ENCODE data around the gene NAA38. TPM values are rescaled to one million over a fixed set of nuclear protein-coding genes. Genes with fewer than 3 reads are reported as not detected.

NAA38 gene
- total RNA-seq, 1 donor from 2014 or later: 64.9 TPM

DNA sequence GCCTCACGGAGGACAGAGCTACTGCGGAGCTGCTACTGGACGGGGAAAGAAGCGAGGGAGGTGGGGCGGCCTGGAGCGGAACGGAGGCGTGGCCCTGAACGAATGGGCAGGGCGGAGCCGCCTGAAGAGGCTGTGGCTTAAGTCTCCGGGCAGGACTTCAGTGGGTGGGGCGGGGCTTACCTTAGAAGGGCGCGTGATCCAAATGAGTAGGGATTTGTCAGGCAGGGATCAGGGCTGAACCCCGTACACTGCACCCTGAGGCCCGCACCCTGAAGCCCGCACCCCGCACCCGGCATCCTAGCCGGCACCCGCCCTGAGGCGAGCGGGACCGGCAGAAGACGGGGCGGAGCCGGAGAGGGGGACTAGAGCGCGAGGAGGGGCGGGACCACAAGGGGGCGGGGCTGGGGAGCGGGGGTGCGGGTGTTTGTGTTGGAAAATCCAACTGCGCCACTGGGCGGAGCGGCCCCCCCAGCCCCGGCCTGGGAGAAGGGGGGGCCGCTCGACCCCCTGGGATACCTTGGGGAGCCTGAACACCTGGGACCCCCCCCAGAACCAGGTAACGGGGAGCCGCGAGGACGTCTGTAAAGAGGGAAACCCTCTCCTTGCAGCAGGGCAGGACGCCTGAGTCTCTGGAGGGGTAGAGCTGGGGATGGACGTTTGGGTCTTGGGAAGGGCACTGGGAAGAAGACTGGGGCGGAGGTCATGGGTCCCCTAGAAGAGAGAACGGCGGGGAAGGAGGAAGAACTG lies 23.4 kb downstream of the NAA38 start, which contains the start of gene KDM6B:
Gene KDM6B (plus strand): TSS at position 423 of the 747 bp plus-strand sequence. CDS start 11,338 bp downstream, outside the sequence.
- H3K27ac Mint-ChIP-seq: peak within 1 kb of the TSS; percentile 100
- peaks cover 27% of the 10 kb centered on the region for H3K27me3 Mint-ChIP-seq
- peak within 1 kb of the TSS; percentile 100 for H3K4me3 Mint-ChIP-seq
- no peaks in the 10 kb centered on the region for H3K36me3 Mint-ChIP-seq
- DNase-seq (ENCODE audit: extremely low spot score, unreplicated experiment): no peak
- H3K9me3 Mint-ChIP-seq: no peaks in the 10 kb centered on the region
- no peak for TF ChIP-seq CTCF (conservative IDR thresholded peaks at IDR 0.05)
- peaks cover 25% of the 10 kb centered on the region for H3K4me1 Mint-ChIP-seq (ENCODE audit: unreplicated experiment)

GRCh38 chr17:7833011-7833794 lies 24.2 kb downstream of the NAA38 start:
- no peaks in the 10 kb centered on the region for H3K36me3 Mint-ChIP-seq
- peak overlapping the region; percentile 93 for H3K4me3 Mint-ChIP-seq
- peak overlapping the region; percentile 100 for H3K27ac Mint-ChIP-seq
- no peaks in the 10 kb centered on the region for H3K9me3 Mint-ChIP-seq
- no peak for DNase-seq (ENCODE audit: extremely low spot score, unreplicated experiment)
- peaks cover 19% of the 10 kb centered on the region for H3K4me1 Mint-ChIP-seq (ENCODE audit: unreplicated experiment)
- H3K27me3 Mint-ChIP-seq: peaks cover 27% of the 10 kb centered on the region
- no peak for TF ChIP-seq CTCF (conservative IDR thresholded peaks at IDR 0.05)

GRCh38 chr17:7832431-7832830 lies 24.9 kb downstream of the NAA38 start:
- H3K36me3 Mint-ChIP-seq: no peaks in the 10 kb centered on the region
- no peak overlapping the region for H3K4me3 Mint-ChIP-seq
- no peak overlapping the region for H3K27ac Mint-ChIP-seq
- peaks cover 32% of the 10 kb centered on the region for H3K27me3 Mint-ChIP-seq
- peaks cover 15% of the 10 kb centered on the region for H3K4me1 Mint-ChIP-seq (ENCODE audit: unreplicated experiment)
- no peak for TF ChIP-seq CTCF (conservative IDR thresholded peaks at IDR 0.05)
- no peaks in the 10 kb centered on the region for H3K9me3 Mint-ChIP-seq
- DNase-seq (ENCODE audit: extremely low spot score, unreplicated experiment): no peak

DNA sequence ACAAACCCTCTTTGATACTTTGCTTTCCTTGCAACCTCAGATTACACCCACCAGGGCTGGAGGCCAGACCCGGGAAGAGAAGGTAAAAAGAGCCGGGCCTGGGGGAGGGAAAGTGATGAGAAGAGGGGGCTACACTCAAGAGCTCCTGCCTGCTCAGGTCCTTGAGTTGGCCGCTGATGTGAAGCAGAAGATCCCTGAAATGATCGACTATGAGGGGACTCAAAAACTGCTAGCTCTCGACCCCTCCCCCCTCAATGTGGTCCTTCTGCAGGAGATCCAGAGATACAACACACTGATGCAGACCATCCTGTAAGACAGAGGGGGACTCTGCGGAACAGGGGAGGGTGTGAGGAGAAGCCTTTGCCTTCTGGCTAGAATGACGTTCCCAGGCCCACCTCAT lies 26.1 kb downstream of the NAA38 start:
- no peak overlapping the region for H3K4me3 Mint-ChIP-seq
- H3K27me3 Mint-ChIP-seq: peaks cover 41% of the 10 kb centered on the region
- no peak for TF ChIP-seq CTCF (conservative IDR thresholded peaks at IDR 0.05)
- H3K9me3 Mint-ChIP-seq: no peaks in the 10 kb centered on the region
- H3K4me1 Mint-ChIP-seq (ENCODE audit: unreplicated experiment): peaks cover 8% of the 10 kb centered on the region
- no peaks in the 10 kb centered on the region for H3K36me3 Mint-ChIP-seq
- no peak for DNase-seq (ENCODE audit: extremely low spot score, unreplicated experiment)
- H3K27ac Mint-ChIP-seq: no peak overlapping the region

- Mint-ChIP-seq H3K4me3 (no peak overlapping the region), H3K4me1 (ENCODE audit: unreplicated experiment) (peaks cover 8% of the 10 kb centered on the region), H3K36me3 (no peaks in the 10 kb centered on the region), H3K9me3 (no peaks in the 10 kb centered on the region), H3K27ac (no peak overlapping the region), H3K27me3 (peaks cover 42% of the 10 kb centered on the region)
- no peak for TF ChIP-seq CTCF (conservative IDR thresholded peaks at IDR 0.05)
- no peak for DNase-seq (ENCODE audit: extremely low spot score, unreplicated experiment)
These were observed 26.7 kb downstream of the NAA38 start for GRCh38 chr17:7830616-7831015.
